ENCODE results near the gene TSG101.

TSG101 gene

GRCh38 chr11:18493310-18493709, 33.4 kb downstream of the TSG101 start:
- no peak for DNase-seq (ENCODE audit: low read depth)

- peak; percentile 34 for DNase-seq (ENCODE audit: low read depth)
These were observed 33.9 kb downstream of the TSG101 start for GRCh38 chr11:18492888-18493287.

- peak; percentile 52 for DNase-seq (ENCODE audit: low read depth)
These were observed 34.8 kb downstream of the TSG101 start for GRCh38 chr11:18491924-18492323.

GRCh38 chr11:18490736-18491485, 35.8 kb downstream of the TSG101 start:
- DNase-seq (ENCODE audit: low read depth): no peak

- peak; percentile 21 for DNase-seq (ENCODE audit: low read depth)
These were observed 36.4 kb downstream of the TSG101 start for GRCh38 chr11:18490319-18490718.

- DNase-seq (ENCODE audit: low read depth): no peak
These were observed 40.7 kb downstream of the TSG101 start for GRCh38 chr11:18485913-18486528.

- no peak for DNase-seq (ENCODE audit: low read depth)
These were observed 47.7 kb downstream of the TSG101 start for GRCh38 chr11:18479063-18479462.

- no peak for DNase-seq (ENCODE audit: low read depth)
These were observed 54.2 kb downstream of the TSG101 start for GRCh38 chr11:18472587-18472986.

- DNase-seq (ENCODE audit: low read depth): no peak
These were observed 54.7 kb downstream of the TSG101 start for GRCh38 chr11:18471995-18472394.

GRCh38 chr11:18468961-18469360, 57.8 kb downstream of the TSG101 start:
- DNase-seq (ENCODE audit: low read depth): no peak

- no peak for DNase-seq (ENCODE audit: low read depth)
These were observed 58.7 kb downstream of the TSG101 start for GRCh38 chr11:18468059-18468458.

- no peak for DNase-seq (ENCODE audit: low read depth)
These were observed 60.3 kb downstream of the TSG101 start for GRCh38 chr11:18466402-18466801.

GRCh38 chr11:18463439-18463838, 63.3 kb downstream of the TSG101 start:
- DNase-seq (ENCODE audit: low read depth): no peak

- DNase-seq (ENCODE audit: low read depth): no peak
These were observed 64.8 kb downstream of the TSG101 start for GRCh38 chr11:18461909-18462308.

GRCh38 chr11:18459634-18460033, 67.1 kb downstream of the TSG101 start:
- DNase-seq (ENCODE audit: low read depth): no peak

GRCh38 chr11:18457450-18457849, 69.3 kb downstream of the TSG101 start:
- DNase-seq (ENCODE audit: low read depth): peak; percentile 42

- no peak for DNase-seq (ENCODE audit: low read depth)
These were observed 70.9 kb downstream of the TSG101 start, which contains the start of gene LDHAL6A for GRCh38 chr11:18455686-18456372. TSS of gene LDHAL6A (plus strand) at chr11:18455856. CDS start at chr11:18456681, 825 bp downstream.

GRCh38 chr11:18452927-18453326, 73.8 kb downstream of the TSG101 start:
- peak; percentile 48 for DNase-seq (ENCODE audit: low read depth)

GRCh38 chr11:18449251-18449650, 77.5 kb downstream of the TSG101 start:
- no peak for DNase-seq (ENCODE audit: low read depth)

GRCh38 chr11:18438691-18439090, 88.1 kb downstream of the TSG101 start:
- DNase-seq (ENCODE audit: low read depth): no peak

Measured in iris pigment epithelial cell (primary cell).